Stimulated activated CD8-positive, alpha-beta memory T cell treated with anti-CD3 and anti-CD28 coated beads, Interleukin-7, amount 100 ng/mL, for 1 hour (primary cell): ENCODE data around the gene IL1RN.

Experiments
- DNase-seq, 2 donors: peaks; one replicate each; pipeline ENCODE4 v3.0.0-alpha.2; 2020; ENCODE audit warnings: low read depth in 2 of 2

Gene IL1RN

GRCh38 chr2:113103277-113103676 is 24.1 kb upstream of the IL1RN start:
- no peak for DNase-seq

- no peak for DNase-seq
Measured at GRCh38 chr2:113104054-113104611, 23.3 kb upstream of the IL1RN start.

GRCh38 chr2:113105047-113105785 is 22.2 kb upstream of the IL1RN start:
- DNase-seq = no peak

- DNase-seq = no peak
Measured at GRCh38 chr2:113111121-113111520, 16.3 kb upstream of the IL1RN start.

- no peak for DNase-seq
Measured at GRCh38 chr2:113111823-113112287, 15.5 kb upstream of the IL1RN start.

- no peak for DNase-seq
Measured at GRCh38 chr2:113112441-113112840, 15.0 kb upstream of the IL1RN start.

- no peak for DNase-seq
Measured at GRCh38 chr2:113112871-113113270, 14.5 kb upstream of the IL1RN start.

GRCh38 chr2:113113807-113114206 is 13.6 kb upstream of the IL1RN start:
- DNase-seq = no peak

GRCh38 chr2:113114224-113114945 is 13.0 kb upstream of the IL1RN start:
- DNase-seq = no peak

GRCh38 chr2:113114996-113115395 is 12.4 kb upstream of the IL1RN start:
- no peak for DNase-seq

GRCh38 chr2:113116100-113116958 is 11.1 kb upstream of the IL1RN start:
- DNase-seq = no peak

- no peak for DNase-seq
Measured at GRCh38 chr2:113117541-113118262, 9.7 kb upstream of the IL1RN start.

- no peak for DNase-seq
Measured at GRCh38 chr2:113118263-113118657, 9.1 kb upstream of the IL1RN start.

GRCh38 chr2:113119111-113119510 is 8.3 kb upstream of the IL1RN start:
- no peak for DNase-seq

- DNase-seq = no peak
Measured at GRCh38 chr2:113120861-113121260, 6.5 kb upstream of the IL1RN start.

GRCh38 chr2:113122364-113122763 is 5.0 kb upstream of the IL1RN start:
- no peak for DNase-seq

GRCh38 chr2:113123726-113124125 is 3.7 kb upstream of the IL1RN start:
- no peak for DNase-seq

GRCh38 chr2:113124181-113124961 is 3.0 kb upstream of the IL1RN start:
- no peak for DNase-seq

- no peak for DNase-seq
Measured at GRCh38 chr2:113124984-113125855, 2.2 kb upstream of the IL1RN start.
